ENCODE data around the gene BNC1.

DNA sequence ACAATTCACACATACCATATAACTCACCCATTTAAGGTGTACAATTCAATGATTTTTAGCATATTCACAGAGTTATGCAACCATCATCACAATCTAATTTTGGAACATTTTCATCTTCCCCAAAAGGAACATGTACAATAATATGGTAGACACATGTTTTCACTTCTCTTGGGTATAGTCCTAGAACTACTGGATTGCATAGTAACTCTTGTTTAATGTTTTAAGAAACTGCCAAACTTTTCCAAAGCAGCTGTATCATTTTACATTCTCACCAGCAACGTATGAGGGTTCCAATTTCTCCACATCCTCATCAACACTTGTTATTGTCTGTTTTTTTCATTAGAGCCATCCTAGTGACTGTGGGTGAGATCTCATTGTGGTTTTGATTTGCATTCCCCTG, 14.3 kb downstream of the BNC1 start:
- TF ChIP-seq CTCF (IDR thresholded peaks at IDR 0.05; ENCODE audit: low read depth, low read length), result no peak
- TF ChIP-seq MAX (IDR thresholded peaks at IDR 0.05; ENCODE audit: low read depth, low read length), result no peak

Measured in NB4 (cell line).